SK-N-SH (cell line): ENCODE data around the gene KLHDC9. TPM values are rescaled to one million over a fixed set of nuclear protein-coding genes. Genes with fewer than 3 reads are reported as not detected.

Source experiments
- CTCF ChIA-PET: fragments of 300-600, 350-600 bp; formaldehyde crosslinking; extraction: SDS; loops from one replicate; lab custom pipeline; 2021; lab: Yijun Ruan, JAX
- POLR2A ChIA-PET: fragments of 350-600 bp; sonication (Branson Sonifier 250); formaldehyde crosslinking; extraction: SDS; loops from one replicate; lab custom pipeline; 2020; ENCODE audit warnings: antibody characterized with exemption, inconsistent platforms; lab: Yijun Ruan, JAX
- DNase-seq: peaks from one replicate; pipeline ENCODE4 v3.0.0; 2012
- H2AFZ ChIP-seq: fragments of 200-600 bp; sonication (generic); 2 replicates; pipeline ENCODE4 v1.8.1; 2016; ENCODE audit warnings: antibody characterized with exemption, mild to moderate bottlenecking, low read depth
- H3F3A ChIP-seq: fragments of 200-600 bp; sonication (generic); replicated peaks from 2 replicates; pipeline ENCODE3; 2016; ENCODE audit warnings: antibody characterized with exemption, mild to moderate bottlenecking; ENCODE audit not compliant: insufficient read depth
- H3K27ac ChIP-seq, 2 experiments: fragments of 200-500 bp in 1 of 2; fragments of 200-600 bp in 1 of 2; sonication (Bioruptor generic) in 1 of 2; sonication (generic), shearing (Covaris generic) in 1 of 2; 2 replicates each; pipeline versions ENCODE4 v1.5.1 to v1.6.1; 2014 to 2016; ENCODE audit warnings: low read depth in 2 of 2, inconsistent platforms in 1 of 2, low read length in 1 of 2, mild to moderate bottlenecking in 1 of 2, mixed read lengths in 1 of 2
- H3K27me3 ChIP-seq: fragments of 200-600 bp; sonication (generic), shearing (Covaris generic); 2 replicates; pipeline ENCODE4 v1.6.1; 2016; ENCODE audit warnings: mixed run types; ENCODE audit not compliant: insufficient read depth
- H3K36me3 ChIP-seq, 2 experiments: fragments of 200-500 bp in 1 of 2; fragments of 200-600 bp in 1 of 2; sonication (Bioruptor generic) in 1 of 2; sonication (generic) in 1 of 2; replicated peaks in 1 of 2; 2 replicates each; pipeline versions ENCODE3 to v1.5.1; 2014 to 2016; ENCODE audit warnings: low read length in 1 of 2, mild to moderate bottlenecking in 1 of 2; ENCODE audit not compliant: insufficient read depth in 2 of 2, control insufficient read depth in 1 of 2
- H3K4me1 ChIP-seq, 2 experiments: fragments of 200-500 bp in 1 of 2; fragments of 200-600 bp in 1 of 2; sonication (Bioruptor generic) in 1 of 2; sonication (generic), shearing (Covaris generic) in 1 of 2; 2 replicates each; pipeline versions ENCODE4 v1.5.1 to v1.6.1; 2014 to 2016; ENCODE audit warnings: low read depth in 1 of 2, low read length in 1 of 2, mixed run types in 1 of 2; ENCODE audit not compliant: insufficient read depth in 2 of 2, control insufficient read depth in 1 of 2
- H3K4me2 ChIP-seq: fragments of 200-600 bp; sonication (generic), shearing (Covaris generic); 2 replicates; pipeline ENCODE4 v1.6.1; 2017; ENCODE audit warnings: mixed run types
- H3K4me3 ChIP-seq, 2 experiments: fragments of 200-500 bp in 1 of 2; fragments of 200-600 bp in 1 of 2; sonication (Bioruptor generic) in 1 of 2; sonication (generic), shearing (Covaris generic) in 1 of 2; 2 replicates each; pipeline versions ENCODE4 v1.5.1 to v1.8.1; 2014 to 2016; ENCODE audit warnings: low read depth in 2 of 2, inconsistent platforms in 1 of 2, low read length in 1 of 2, mild to moderate bottlenecking in 1 of 2, mixed read lengths in 1 of 2, moderate library complexity in 1 of 2
- H3K79me2 ChIP-seq: fragments of 200-600 bp; sonication (generic); 2 replicates; pipeline ENCODE4 v1.8.1; 2017; ENCODE audit warnings: mild to moderate bottlenecking; ENCODE audit not compliant: insufficient read depth
- H3K9ac ChIP-seq: fragments of 200-600 bp; sonication (generic); 2 replicates; pipeline ENCODE4 v1.6.1; 2017; ENCODE audit warnings: mixed run types
- H3K9me2 ChIP-seq: fragments of 200-600 bp; sonication (generic); 2 replicates; pipeline ENCODE4 v1.6.1; 2017; ENCODE audit warnings: mixed run types
- H3K9me3 ChIP-seq: fragments of 200-600 bp; sonication (generic); 2 replicates; pipeline ENCODE4 v1.6.1; 2017; ENCODE audit warnings: mixed run types, mild to moderate bottlenecking, moderate library complexity
- H4K20me1 ChIP-seq: fragments of 200-600 bp; sonication (generic); 2 replicates; pipeline ENCODE4 v1.6.1; 2017; ENCODE audit warnings: mild to moderate bottlenecking, mixed run types; ENCODE audit not compliant: insufficient read depth
- EZH2phosphoT487 ChIP-seq: fragments of 200-600 bp; sonication (generic); IDR thresholded peaks from 2 replicates; pipeline ENCODE4 v1.6.1; 2017; ENCODE audit warnings: low read depth, mixed run types, mild to moderate bottlenecking, antibody characterized with exemption, moderate library complexity, borderline replicate concordance
- FOSL2 ChIP-seq: IDR thresholded peaks from 2 replicates; pipeline ENCODE4 v1.4.0; 2012; ENCODE audit warnings: low read depth, mild to moderate bottlenecking, moderate library complexity, borderline replicate concordance
- GATA2 ChIP-seq: sonication (generic); formaldehyde crosslinking; IDR thresholded peaks from 2 replicates; pipeline ENCODE4 v1.5.0; 2020; ENCODE audit warnings: mild to moderate bottlenecking, missing genetic modification reagents
- JUND ChIP-seq: IDR thresholded peaks from 2 replicates; pipeline ENCODE4 v1.4.0; 2012
- MXI1 ChIP-seq: IDR thresholded peaks from 2 replicates; pipeline ENCODE4 v1.6.1; 2012; ENCODE audit warnings: mild to moderate bottlenecking, low read depth, low read length, improper control_type of control experiment
- NFIC ChIP-seq: IDR thresholded peaks from 2 replicates; pipeline ENCODE4 v1.4.0; 2012; ENCODE audit warnings: borderline replicate concordance
- NRF1 ChIP-seq: IDR thresholded peaks from 2 replicates; pipeline ENCODE4 v1.6.1; 2012; ENCODE audit warnings: low read depth, mild to moderate bottlenecking, low read length
- POLR2AphosphoS5 ChIP-seq: IDR thresholded peaks from 2 replicates; pipeline ENCODE4 v1.6.1; 2012; ENCODE audit warnings: low read depth, low read length
- RCOR1 ChIP-seq: fragments of 150-350 bp; IDR thresholded peaks from 2 replicates; pipeline ENCODE4 v1.6.1; 2017; ENCODE audit warnings: antibody characterized with exemption, low read length
- RXRA ChIP-seq: IDR thresholded peaks from 2 replicates; pipeline ENCODE4 v1.4.0; 2012; ENCODE audit warnings: low read depth, mild to moderate bottlenecking, borderline replicate concordance
- SMC3 ChIP-seq: IDR thresholded peaks from 2 replicates; pipeline ENCODE4 v1.6.1; 2012; ENCODE audit warnings: low read depth, low read length, improper control_type of control experiment
- YY1 ChIP-seq: IDR thresholded peaks from 2 replicates; pipeline ENCODE4 v1.4.0; 2012; ENCODE audit warnings: low read depth, mild to moderate bottlenecking
- WGBS: methylation state at CpG from one replicate; pipeline ENCODE4 v1.1.6; 2017; ENCODE audit warnings: low lambda C conversion rate; 5-methylcytosine and 5-hydroxymethylcytosine counted together
- polyA plus RNA-seq, 3 experiments: library from polyadenylated mRNA; depleted of rRNA; stranded (reverse); fragments of >200 nt; gene quantifications; 2 replicates each; pipeline ENCODE4 v1.2.3, GENCODE V29; 2012
- TF ChIP-seq, protein P1 (sequence below): fragments of 150-350 bp; IDR thresholded peaks from 2 replicates; pipeline ENCODE4 v1.6.1; 2017; ENCODE audit warnings: antibody characterized with exemption, low read length, low read depth, borderline replicate concordance

Gene KLHDC9
- polyA plus RNA-seq, 1 of the 3 experiments (the other 2 are of a cell fraction) = 4.7 TPM

DNA sequence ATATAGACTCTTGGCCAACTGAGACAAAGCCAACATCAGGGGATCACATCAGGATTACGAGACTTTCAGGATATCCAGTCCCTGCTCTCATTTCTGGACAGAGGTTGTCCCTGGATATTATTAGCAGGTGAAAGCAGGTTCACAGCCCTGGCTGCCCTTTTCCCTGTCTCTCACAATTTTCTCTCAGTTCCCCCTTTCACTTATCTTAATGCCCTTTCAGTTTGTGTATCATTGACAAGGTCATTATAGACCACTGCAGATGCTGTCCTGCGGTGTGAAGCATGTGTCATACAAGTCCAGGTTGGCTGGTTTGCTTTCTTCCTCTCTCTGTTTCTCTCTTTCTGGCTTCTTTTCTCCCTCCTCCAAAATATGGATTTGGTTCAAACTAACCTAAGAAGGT lies 2.1 kb upstream of the KLHDC9 start (continued):
- TF ChIP-seq, protein P1, sequence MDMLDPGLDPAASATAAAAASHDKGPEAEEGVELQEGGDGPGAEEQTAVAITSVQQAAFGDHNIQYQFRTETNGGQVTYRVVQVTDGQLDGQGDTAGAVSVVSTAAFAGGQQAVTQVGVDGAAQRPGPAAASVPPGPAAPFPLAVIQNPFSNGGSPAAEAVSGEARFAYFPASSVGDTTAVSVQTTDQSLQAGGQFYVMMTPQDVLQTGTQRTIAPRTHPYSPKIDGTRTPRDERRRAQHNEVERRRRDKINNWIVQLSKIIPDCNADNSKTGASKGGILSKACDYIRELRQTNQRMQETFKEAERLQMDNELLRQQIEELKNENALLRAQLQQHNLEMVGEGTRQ = no peak
- TF ChIP-seq YY1 = no peak

DNA sequence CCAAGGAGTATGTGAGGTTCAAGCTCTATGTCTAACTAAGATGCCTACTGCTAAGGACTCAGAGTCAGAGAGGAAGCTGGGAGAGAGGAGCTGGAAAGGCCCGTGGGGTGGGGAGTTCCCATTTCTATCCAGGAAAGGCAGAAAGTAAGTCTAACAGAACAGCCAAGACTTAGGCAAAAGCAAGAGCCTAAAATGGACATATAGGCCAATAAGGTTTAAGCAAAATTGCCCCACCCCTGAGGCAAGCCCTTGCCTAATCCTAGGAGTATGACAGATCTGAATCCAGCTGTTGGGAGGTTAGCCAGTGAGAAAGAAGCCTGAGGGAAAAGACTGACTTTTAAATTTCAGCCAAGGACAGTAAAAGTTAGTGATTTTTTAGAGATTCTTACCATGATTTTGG lies 1.6 kb upstream of the KLHDC9 start:
- POLR2A ChIA-PET = interaction anchor here (0.6 to 2.0 kb wide), 3 partner anchors 21 to 932 kb away, joined by 3 to 15 read pairs (median 3); partner anchors contain the start of genes NIT1, PFDN2 and USF1
- H2AFZ ChIP-seq = no peak overlapping the region
- TF ChIP-seq RXRA (no peak), JUND (no peak), NRF1 (no peak), RCOR1 (no peak), GATA2 (CRISPR knock-in tag) (no peak), SMC3 (no peak), MXI1 (no peak), EZH2phosphoT487 (no peak)

DNA sequence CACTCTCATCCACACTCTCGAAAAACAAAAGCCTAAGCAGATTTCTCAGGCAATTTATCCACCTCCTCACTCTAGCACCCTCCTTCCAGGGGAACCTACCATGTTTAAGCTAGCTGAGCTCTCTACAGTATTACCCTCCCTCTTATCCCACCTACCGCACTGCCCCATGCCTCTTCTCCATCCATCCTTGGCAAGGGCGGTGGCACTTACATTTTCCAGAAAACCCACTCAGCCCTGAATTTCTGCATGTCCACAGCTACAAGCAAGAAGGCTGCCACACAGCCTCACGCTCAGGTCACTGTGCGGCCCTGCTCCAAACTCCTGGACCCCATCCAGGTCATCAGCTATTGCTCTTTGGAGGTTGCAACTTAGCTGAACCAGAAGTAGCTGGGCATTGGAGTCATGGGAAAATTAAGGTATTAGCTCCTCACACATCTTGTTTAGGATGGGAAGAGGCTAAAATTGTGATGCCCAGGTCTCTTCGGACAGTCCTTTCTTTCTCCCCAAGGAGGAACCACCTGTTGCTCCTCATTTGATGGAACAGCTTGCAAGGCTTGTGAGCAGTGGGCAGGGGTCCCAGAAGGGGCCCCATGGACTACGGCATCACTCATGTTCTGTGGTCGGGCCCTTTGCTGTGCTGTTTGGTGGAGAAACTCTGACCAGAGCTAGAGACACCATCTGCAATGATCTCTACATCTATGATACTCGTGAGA lies 1.1 kb downstream of the KLHDC9 start:
- peaks cover 17 to 28% of the 10 kb centered on the region in 2 experiments for H3K36me3 ChIP-seq
- DNase-seq = no peak
- H3K9me2 ChIP-seq = no peaks in the 10 kb centered on the region
- H3K79me2 ChIP-seq = peaks cover 13% of the 10 kb centered on the region
- H3K4me2 ChIP-seq = peak overlapping the region; percentile 86
- H3K4me1 ChIP-seq = peaks cover 0 to 7% of the 10 kb centered on the region in 2 experiments; a peak in 1 of 4 replicates
- WGBS = 96% methylated on average over 9 of the region's 9 CpGs
- 0 out of 2 replicates have a peak, but pooled peaks cover 8% of the 10 kb centered on the region for H4K20me1 ChIP-seq
- no peak overlapping the region for H3K4me3 ChIP-seq
- ChIA-PET CTCF (interaction anchor here (0.7 to 8.2 kb wide), 7 partner anchors 13 to 268 kb away, joined by 3 to 198 read pairs (median 5); partner anchors contain the start of genes ARHGAP30, NECTIN4 and TSTD1), POLR2A (interaction anchor here (0.8 to 1.0 kb wide), 2 partner anchors 34 to 54 kb away, joined by 3 read pairs; partner anchors contain the start of genes DEDD and UFC1)
- H3K27ac ChIP-seq = no peak overlapping the region
- no peaks in the 10 kb centered on the region for H3K27me3 ChIP-seq
- H3F3A ChIP-seq = peaks cover 40% of the 10 kb centered on the region
- H2AFZ ChIP-seq = no peak overlapping the region
- no peak for TF ChIP-seq FOSL2
- no peak for TF ChIP-seq YY1
- TF ChIP-seq NRF1 = no peak
- TF ChIP-seq POLR2AphosphoS5 = no peak
- TF ChIP-seq NFIC = no peak
- no peaks in the 10 kb centered on the region for H3K9me3 ChIP-seq
- no peak overlapping the region for H3K9ac ChIP-seq

More for the DNA sequence above, 1.6 kb upstream of the KLHDC9 start:
- Histone ChIP-seq H3K9me3 (no peaks in the 10 kb centered on the region), H3K27me3 (no peaks in the 10 kb centered on the region), H3K4me1 (peaks cover 6 to 7% of the 10 kb centered on the region in 2 experiments; a peak in 1 of 4 replicates), H3K36me3 (peaks cover 10 to 20% of the 10 kb centered on the region in 2 experiments), H3K9ac (no peak overlapping the region), H3K4me3 (no peak overlapping the region), H4K20me1 (no peaks in the 10 kb centered on the region), H3K79me2 (no peaks in the 10 kb centered on the region), H3K9me2 (no peaks in the 10 kb centered on the region), H3K4me2 (no peak overlapping the region), H3K27ac (no peak overlapping the region), H3F3A (peaks cover 24% of the 10 kb centered on the region)
- no peak for DNase-seq
- WGBS = 71% methylated on average over 1 of the region's 1 CpG
- CTCF ChIA-PET = interaction anchor here (0.8 to 8.2 kb wide), 16 partner anchors 12 to 260 kb away, joined by 3 to 198 read pairs (median 6); partner anchors contain the start of genes ARHGAP30, DEDD, NECTIN4 and PPOX
